CD14-positive monocyte (primary cell): ENCODE results near the gene SNX33. TPM values are rescaled to one million over a fixed set of nuclear protein-coding genes. Genes with fewer than 3 reads are reported as not detected.
A peak's percentile ranks its signal among the peaks of the same experiment; 100 is the strongest.

Experiments
- DNase-seq, 3 donors: peaks; one replicate each; pipeline ENCODE4 v3.0.0-alpha.2; 2011 to 2022
- H2AFZ ChIP-seq: 2 replicates; pipeline ENCODE4 v1.6.0; 2012; ENCODE audit warnings: mild to moderate bottlenecking, low read depth, low read length, inconsistent platforms; ENCODE audit not compliant: insufficient read depth, poor library complexity, severe bottlenecking
- H3K27ac ChIP-seq, 2 donors: 1 replicate in 1 of 2; 2 replicates in 1 of 2; pipeline ENCODE4 v1.5.1; 2012 to 2013; ENCODE audit warnings: low read length in 2 of 2, control low read depth in 1 of 2, inconsistent platforms in 1 of 2, low read depth in 1 of 2, mild to moderate bottlenecking in 1 of 2
- H3K27me3 ChIP-seq, 2 donors: one replicate each; pipeline versions ENCODE4 v1.6.0 to v1.6.1; 2011 to 2013; ENCODE audit warnings: low read length in 2 of 2; ENCODE audit not compliant: control insufficient read depth in 2 of 2, insufficient read depth in 2 of 2
- H3K36me3 ChIP-seq, 2 donors: replicated peaks in 1 of 2; 1 replicate in 1 of 2; 2 replicates in 1 of 2; pipeline versions ENCODE4 v1.5.1 to v1.6.1; 2012 to 2013; ENCODE audit warnings: low read length in 2 of 2, control low read depth in 1 of 2, inconsistent platforms in 1 of 2, mild to moderate bottlenecking in 1 of 2; ENCODE audit not compliant: insufficient read depth in 2 of 2, control insufficient read depth in 1 of 2
- H3K4me1 ChIP-seq, 2 donors: 1 replicate in 1 of 2; 2 replicates in 1 of 2; pipeline versions ENCODE4 v1.5.1 to v1.6.1; 2012 to 2013; ENCODE audit warnings: low read length in 2 of 2, control low read depth in 1 of 2, inconsistent platforms in 1 of 2, mild to moderate bottlenecking in 1 of 2, moderate library complexity in 1 of 2; ENCODE audit not compliant: insufficient read depth in 2 of 2, control insufficient read depth in 1 of 2
- H3K4me2 ChIP-seq: replicated peaks from 2 replicates; pipeline ENCODE3; 2012; ENCODE audit warnings: low read length, moderate library complexity, mild to moderate bottlenecking; ENCODE audit not compliant: poor library complexity, severe bottlenecking; ENCODE audit errors: extremely low read depth
- H3K4me3 ChIP-seq, 3 experiments: fragments of 200-600 bp in 1 of 3; sonication (generic) in 1 of 3; replicated peaks in 1 of 3; 1 replicate in 2 of 3; 2 replicates in 1 of 3; pipeline ENCODE4 v1.5.1; 2011 to 2013; ENCODE audit warnings: low read length in 3 of 3, mild to moderate bottlenecking in 3 of 3, control low read depth in 2 of 3, low read depth in 2 of 3, inconsistent platforms in 1 of 3, moderate library complexity in 1 of 3
- H3K79me2 ChIP-seq: 2 replicates; pipeline ENCODE4 v1.6.0; 2012; ENCODE audit warnings: mild to moderate bottlenecking, control low read depth, inconsistent platforms, low read length, moderate library complexity; ENCODE audit not compliant: insufficient read depth
- H3K9ac ChIP-seq: 2 replicates; pipeline ENCODE4 v1.6.0; 2017; ENCODE audit warnings: low read length, mild to moderate bottlenecking; ENCODE audit not compliant: insufficient read depth, poor library complexity, severe bottlenecking
- H3K9me3 ChIP-seq, 2 donors: replicated peaks in 1 of 2; 1 replicate in 1 of 2; 2 replicates in 1 of 2; pipeline versions ENCODE4 v1.5.1 to v1.6.1; 2012 to 2013; ENCODE audit warnings: low read length in 2 of 2, control low read depth in 1 of 2; ENCODE audit not compliant: control insufficient read depth in 1 of 2, insufficient read depth in 1 of 2
- H4K20me1 ChIP-seq: 2 replicates; pipeline ENCODE4 v1.6.0; 2012; ENCODE audit warnings: mild to moderate bottlenecking, low read length, control low read depth, moderate library complexity; ENCODE audit not compliant: insufficient read depth
- H3K27ac Mint-ChIP-seq, 7 donors: one replicate each; pipeline ENCODE4 v1.8.0; 2020; ENCODE audit warnings: mild to moderate bottlenecking in 7 of 7, mixed read lengths in 7 of 7, moderate library complexity in 6 of 7, inconsistent platforms in 2 of 7
- H3K27me3 Mint-ChIP-seq, 3 donors: one replicate each; pipeline ENCODE4 v1.8.0; 2021 to 2022; ENCODE audit warnings: low read depth in 3 of 3, mild to moderate bottlenecking in 3 of 3, mixed read lengths in 3 of 3, moderate library complexity in 3 of 3, inconsistent platforms in 1 of 3
- H3K36me3 Mint-ChIP-seq, 2 donors: one replicate each; pipeline ENCODE4 v1.8.0; 2020; ENCODE audit warnings: mixed read lengths in 2 of 2, inconsistent platforms in 1 of 2, mild to moderate bottlenecking in 1 of 2
- H3K4me1 Mint-ChIP-seq: one replicate; pipeline ENCODE4 v1.8.0; 2020; ENCODE audit warnings: mild to moderate bottlenecking, mixed read lengths
- H3K4me3 Mint-ChIP-seq, 2 donors: one replicate each; pipeline ENCODE4 v1.8.0; 2020; ENCODE audit warnings: mild to moderate bottlenecking in 2 of 2, mixed read lengths in 2 of 2, moderate library complexity in 1 of 2
- H3K9me3 Mint-ChIP-seq, 7 donors: one replicate each; pipeline ENCODE4 v1.8.0; 2020 to 2022; ENCODE audit warnings: mixed read lengths in 7 of 7, mild to moderate bottlenecking in 6 of 7, moderate library complexity in 6 of 7, inconsistent platforms in 2 of 7
- CTCF ChIP-seq: fragments of 200-600 bp; IDR thresholded peaks from one replicate; pipeline ENCODE4 v1.8.0; 2022; ENCODE audit warnings: antibody characterized with exemption, mild to moderate bottlenecking
- WGBS: methylation state at CpG from one replicate; pipeline ENCODE4 v1.1.5; 2013; ENCODE audit warnings: missing lambda C conversion rate; ENCODE audit not compliant: insufficient coverage; 5-methylcytosine and 5-hydroxymethylcytosine counted together
- intact Hi-C, 2 donors: fragments of 100-400 bp; cut with micrococcal nuclease; formaldehyde crosslinking; loops; one replicate each; pipeline versions ENCODE4 v1.15.0 to v1.15.1; 2023
- polyA plus RNA-seq, 3 donors: library from polyadenylated mRNA; depleted of rRNA in 1 of 3; unstranded in 2 of 3; stranded (reverse) in 1 of 3; fragments of 300-500 nt in 2 of 3; fragments of >200 nt in 1 of 3; fragmentation: Illumina TruSeq in 2 of 3; gene quantifications; 1 replicate in 2 of 3; 2 replicates in 1 of 3; pipeline ENCODE4 v1.2.3, GENCODE V29; 2012 to 2021

Gene SNX33
- polyA plus RNA-seq, 3 donors = 2.4 to 4.8 (median 2.4) TPM

- Histone ChIP-seq H3K4me1 (peaks cover 15 to 31% of the 10 kb centered on the region in 2 donors), H2AFZ (no peak overlapping the region), H3K4me3 (no peak overlapping the region), H3K27ac (no peak overlapping the region), H3K9me3 (no peaks in the 10 kb centered on the region), H3K9ac (no peak overlapping the region), H3K79me2 (no peaks in the 10 kb centered on the region), H3K27me3 (no peaks in the 10 kb centered on the region), H3K4me2 (no peak overlapping the region), H3K36me3 (peaks cover 0 to 40% of the 10 kb centered on the region in 2 donors), H4K20me1 (peaks cover 41% of the 10 kb centered on the region)
- peaks cover 35% of the 10 kb centered on the region for H3K4me1 Mint-ChIP-seq
- WGBS = 89% methylated on average over 3 of the region's 4 CpGs
- intact Hi-C loops = no loop called here
- no peak for TF ChIP-seq CTCF
- peaks cover 41 to 44% of the 10 kb centered on the region in 2 donors for H3K36me3 Mint-ChIP-seq
- H3K27me3 Mint-ChIP-seq = peaks cover 0 to 3% (median 0%) of the 10 kb centered on the region in 3 donors
- H3K9me3 Mint-ChIP-seq = peaks cover 0 to 1% (median 0%) of the 10 kb centered on the region in 7 donors
- DNase-seq = no peak
- H3K4me3 Mint-ChIP-seq = no peak overlapping the region
- peak overlapping the region in 2 of 7 donors; percentile 23 to 47 for H3K27ac Mint-ChIP-seq
Measured at GRCh38 chr15:75654201-75654907, 6.6 kb downstream of the SNX33 start.

DNA sequence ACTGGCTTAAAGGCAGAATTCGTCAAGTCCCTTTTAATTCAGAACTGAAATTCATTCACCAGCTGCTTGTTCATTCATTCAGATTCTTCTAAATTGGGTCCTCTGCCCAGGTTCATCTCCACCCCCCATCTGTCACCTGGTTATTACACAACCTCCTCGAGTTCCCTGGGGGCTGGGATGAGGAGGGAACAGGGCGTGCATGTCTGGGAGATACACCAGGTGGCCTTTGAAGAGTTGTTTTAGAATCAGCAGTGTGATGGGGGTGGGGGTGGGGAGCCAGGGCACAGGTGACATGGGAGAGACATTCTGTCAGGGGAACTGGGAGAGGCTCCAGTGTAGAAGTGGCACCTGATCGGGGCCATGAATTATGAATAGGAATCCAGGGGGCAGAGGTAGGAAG, 8.2 kb downstream of the SNX33 start:
- H3K4me1 Mint-ChIP-seq = peaks cover 19% of the 10 kb centered on the region
- Histone ChIP-seq H3K36me3 (peaks cover 0 to 42% of the 10 kb centered on the region in 2 donors), H4K20me1 (peaks cover 38% of the 10 kb centered on the region), H3K27me3 (no peaks in the 10 kb centered on the region), H3K79me2 (no peaks in the 10 kb centered on the region), H2AFZ (no peak overlapping the region), H3K27ac (no peak overlapping the region), H3K9ac (no peak overlapping the region), H3K4me3 (no peak overlapping the region), H3K4me2 (no peak overlapping the region), H3K4me1 (peaks cover 12 to 16% of the 10 kb centered on the region in 2 donors), H3K9me3 (no peaks in the 10 kb centered on the region)
- no peaks in the 10 kb centered on the region for H3K9me3 Mint-ChIP-seq
- peaks cover 0 to 3% (median 0%) of the 10 kb centered on the region in 3 donors for H3K27me3 Mint-ChIP-seq
- peaks cover 31 to 38% of the 10 kb centered on the region in 2 donors for H3K36me3 Mint-ChIP-seq
- DNase-seq = no peak
- WGBS = 75% methylated on average over 2 of the region's 4 CpGs
- no peak overlapping the region for H3K4me3 Mint-ChIP-seq
- TF ChIP-seq CTCF = no peak
- peak overlapping the region in 1 of 7 donors; percentile 54 for H3K27ac Mint-ChIP-seq
- intact Hi-C loops = no loop called here
